H1 (cell line): ENCODE data around the gene PNMA8C. TPM values are rescaled to one million over a fixed set of nuclear protein-coding genes. Genes with fewer than 3 reads are reported as not detected.

Experiments used
- EZH2 ChIP-seq: fragments of 200-600 bp; sonication (generic); IDR thresholded peaks from 2 replicates; pipeline ENCODE4 v1.7.1; 2012; ENCODE audit warnings: low read depth, mild to moderate bottlenecking, moderate library complexity, low read length, inconsistent platforms; ENCODE audit not compliant: severe bottlenecking
- HDAC2 ChIP-seq, 2 experiments: fragments of 300-600 bp in 1 of 2; sonication (generic) in 1 of 2; IDR thresholded peaks; 2 replicates each; pipeline ENCODE4 v1.6.1; 2011 to 2012; ENCODE audit warnings: low read depth in 2 of 2, low read length in 2 of 2, mild to moderate bottlenecking in 2 of 2, moderate library complexity in 2 of 2, borderline replicate concordance in 1 of 2, inconsistent platforms in 1 of 2
- HDAC6 ChIP-seq: IDR thresholded peaks from one replicate; pipeline ENCODE4 v1.7.1; 2012; ENCODE audit warnings: low read depth, mild to moderate bottlenecking, inconsistent platforms, low read length, moderate library complexity
- RAD21 ChIP-seq, 2 experiments: IDR thresholded peaks in 1 of 2; conservative IDR thresholded peaks in 1 of 2; 2 replicates each; pipeline ENCODE4 v1.6.1; 2011; ENCODE audit warnings: low read depth in 2 of 2, low read length in 2 of 2, improper control_type of control experiment in 1 of 2, inconsistent platforms in 1 of 2, mild to moderate bottlenecking in 1 of 2, moderate library complexity in 1 of 2
- SIRT6 ChIP-seq: IDR thresholded peaks from one replicate; pipeline ENCODE4 v1.7.1; 2012; ENCODE audit warnings: low read length, inconsistent platforms
- TEAD4 ChIP-seq: IDR thresholded peaks from 2 replicates; pipeline ENCODE4 v1.6.1; 2012; ENCODE audit warnings: low read depth, low read length, inconsistent platforms, mixed read lengths
- polyA plus RNA-seq, 7 experiments: library from polyadenylated mRNA; depleted of rRNA in 3 of 7; stranded (reverse) in 5 of 7; unstranded in 2 of 7; fragments of >200 nt in 5 of 7; fragments of 200-250 nt in 2 of 7; gene quantifications; 1 replicate in 5 of 7; 2 replicates in 1 of 7; 4 replicates in 1 of 7; pipeline versions ENCODE4 v1.2.1 to v1.2.3, GENCODE V29; 2011 to 2013; ENCODE audit warnings: missing spikeins in 2 of 7, mixed read lengths in 2 of 7
- total RNA-seq: library from RNA; stranded (reverse); fragmentation: NEBNext Ultra II Directional; extraction: Animal tissue kit (Norgen Biotek cat#: 25700); gene quantifications from 2 replicates; pipeline ENCODE4 v1.2.1, GENCODE V29; 2021
- TF ChIP-seq, protein P1 (sequence below): IDR thresholded peaks from 2 replicates; pipeline ENCODE4 v1.6.1; 2011; ENCODE audit warnings: low read length, improper control_type of control experiment

The PNMA8C gene
- total and polyA plus RNA-seq, 2 of the 8 experiments (the other 6 are each of a cell fraction or from before 2014, with no cell fraction given), result 0.53 to 1.8 TPM

DNA sequence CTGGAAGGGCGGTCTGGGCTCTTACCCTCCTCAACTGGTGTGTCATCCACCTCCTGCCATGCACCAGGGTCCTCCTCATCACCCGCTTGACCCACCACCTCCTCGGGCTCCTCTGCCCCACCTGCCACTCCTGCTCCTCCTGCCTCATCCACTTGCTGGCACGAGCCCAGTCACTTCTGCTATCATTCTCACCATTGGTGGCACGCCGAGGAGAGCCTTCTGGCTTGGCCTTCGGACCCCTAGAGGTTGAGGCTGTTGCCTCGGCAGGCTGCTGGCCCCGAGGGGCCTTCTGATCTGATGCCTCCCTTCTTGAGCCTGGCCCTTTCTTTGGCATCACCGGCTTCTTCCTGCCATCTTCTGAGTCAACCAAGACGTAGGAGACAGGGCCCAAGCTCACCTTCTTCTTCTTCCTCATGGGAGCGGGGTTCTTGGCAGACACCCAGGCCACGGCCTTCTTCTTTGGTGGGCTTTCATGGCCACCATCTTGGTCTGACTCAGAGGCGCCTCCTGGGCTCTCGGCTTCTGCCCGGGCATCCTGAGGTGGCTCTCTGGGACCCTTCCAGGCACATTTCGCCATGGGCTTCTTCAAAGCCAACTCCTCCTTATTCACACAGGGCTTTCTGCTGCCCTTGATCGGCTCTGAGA lies 40.9 kb upstream of the PNMA8C start (continued):
- TF ChIP-seq, protein P1, sequence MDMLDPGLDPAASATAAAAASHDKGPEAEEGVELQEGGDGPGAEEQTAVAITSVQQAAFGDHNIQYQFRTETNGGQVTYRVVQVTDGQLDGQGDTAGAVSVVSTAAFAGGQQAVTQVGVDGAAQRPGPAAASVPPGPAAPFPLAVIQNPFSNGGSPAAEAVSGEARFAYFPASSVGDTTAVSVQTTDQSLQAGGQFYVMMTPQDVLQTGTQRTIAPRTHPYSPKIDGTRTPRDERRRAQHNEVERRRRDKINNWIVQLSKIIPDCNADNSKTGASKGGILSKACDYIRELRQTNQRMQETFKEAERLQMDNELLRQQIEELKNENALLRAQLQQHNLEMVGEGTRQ, result no peak
- TF ChIP-seq TEAD4, result no peak
- no peak for TF ChIP-seq EZH2
- no peak for TF ChIP-seq RAD21 (IDR thresholded peaks at IDR 0.05 in 1 of 2, conservative IDR thresholded peaks at IDR 0.05 in 1 of 2; ENCODE audit: low read depth in 2 of 2, low read length in 2 of 2)
- no peak for TF ChIP-seq SIRT6
- no peak for TF ChIP-seq HDAC6
- no peak for TF ChIP-seq HDAC2 (IDR thresholded peaks at IDR 0.05; ENCODE audit: borderline replicate concordance in 1 of 2, low read depth in 2 of 2, low read length in 2 of 2)
